ENCODE measurements around the gene MOSMO. TPM values are rescaled to one million over a fixed set of nuclear protein-coding genes. Genes with fewer than 3 reads are reported as not detected.

Gene MOSMO
- total and polyA plus RNA-seq, 2 donors (not counting 3 experiments of a cell fraction or from before 2014, with no cell fraction given) = 15.9 to 22.0 TPM

- dilution Hi-C loops (cut with MboI; ENCODE audit: extremely low pct_ligation_motif_present, low sequenced_read_pairs) (no loop called here), intact Hi-C loops (cut with micrococcal nuclease) (no loop called here)
- H3K9me1 ChIP-seq (replicated peaks; ENCODE audit: control insufficient read depth, extremely low read depth, insufficient read depth, low read length) = no peaks in the 10 kb centered on the region
- H3K4me1 ChIP-seq (ENCODE audit: control insufficient read depth, extremely low read depth, insufficient read depth, low read length) = peaks cover 51% of the 10 kb centered on the region
- H3K9ac ChIP-seq (replicated peaks; ENCODE audit: extremely low read depth, insufficient read depth, low read length) = no peak overlapping the region
- no peak overlapping the region for H2AFZ ChIP-seq (ENCODE audit: low read depth, low read length)
- H4K20me1 ChIP-seq (replicated peaks; ENCODE audit: control insufficient read depth, extremely low read depth, insufficient read depth, low read length) = no peaks in the 10 kb centered on the region
- peaks cover 0 to 3% of the 10 kb centered on the region in 2 experiments for H3K36me3 ChIP-seq (ENCODE audit: control insufficient read depth in 2 of 2, extremely low read depth in 1 of 2, insufficient read depth in 2 of 2, low read length in 2 of 2)
- TF ChIP-seq CTCF (IDR thresholded peaks at IDR 0.05; ENCODE audit: extremely low read depth in 1 of 2, insufficient read depth in 1 of 2, low read depth in 1 of 2, low read length in 2 of 2) (no peak), JUN (IDR thresholded peaks at IDR 0.05; ENCODE audit: borderline replicate concordance, insufficient read depth, insufficient read length, low read depth) (no peak), GATA2 (IDR thresholded peaks at IDR 0.05; ENCODE audit: insufficient read depth, insufficient read length, low read depth, low read length) (no peak), EZH2 (IDR thresholded peaks at IDR 0.05; ENCODE audit: borderline replicate concordance, low read depth, low read length, severe bottlenecking) (no peak), MYC (IDR thresholded peaks at IDR 0.05; ENCODE audit: low read depth, low read length) (no peak), POLR2A (IDR thresholded peaks at IDR 0.05; ENCODE audit: low read depth, low read length) (no peak), POLR2AphosphoS5 (IDR thresholded peaks at IDR 0.05; ENCODE audit: insufficient read depth, low read depth, low read length) (no peak), FOS (IDR thresholded peaks at IDR 0.05; ENCODE audit: borderline replicate concordance, insufficient read depth, low read length) (no peak)
- TF ChIP-seq, protein P1, sequence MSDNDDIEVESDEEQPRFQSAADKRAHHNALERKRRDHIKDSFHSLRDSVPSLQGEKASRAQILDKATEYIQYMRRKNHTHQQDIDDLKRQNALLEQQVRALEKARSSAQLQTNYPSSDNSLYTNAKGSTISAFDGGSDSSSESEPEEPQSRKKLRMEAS (IDR thresholded peaks at IDR 0.05; ENCODE audit: insufficient read depth, insufficient read length) = no peak
- H3K9me3 ChIP-seq (replicated peaks; ENCODE audit: control insufficient read depth, insufficient read depth, low read length) = no peaks in the 10 kb centered on the region
- FAIRE-seq = no peak
- H3K4me2 ChIP-seq (ENCODE audit: insufficient read depth, low read length) = no peak overlapping the region
- POLR2A ChIA-PET = no interaction called here
- DNase-seq (ENCODE audit: low read depth, low spot score) = no peak
- peaks cover 60% of the 10 kb centered on the region for H3K79me2 ChIP-seq (ENCODE audit: control insufficient read depth, insufficient read depth, low read length)
- BruUV-seq (replicated peaks) = no TSS peak
- no peak overlapping the region for H3K27ac ChIP-seq (ENCODE audit: insufficient read depth, low read depth, low read length)
- H3K4me3 ChIP-seq (replicated peaks in 1 of 3; ENCODE audit: insufficient read depth in 1 of 3, low read depth in 1 of 3, low read length in 3 of 3) = no peak overlapping the region
- no peaks in the 10 kb centered on the region for H3K27me3 ChIP-seq (ENCODE audit: control insufficient read depth in 2 of 2, insufficient read depth in 2 of 2, low read length in 2 of 2)
- CTCF ChIA-PET = interaction anchor here (0.7 to 0.9 kb wide), 2 partner anchors 64 to 115 kb away, joined by 3 read pairs; no protein-coding TSS in a partner anchor
Observed at GRCh38 chr16:22073350-22073749, 65.4 kb downstream of the MOSMO start.

Measured in endothelial cell of umbilical vein (primary cell).